Adrenal gland (tissue), 12 donors: ENCODE measurements around the gene DNAJC3. TPM values are rescaled to one million over a fixed set of nuclear protein-coding genes. Genes with fewer than 3 reads are reported as not detected.

Experiments used
- DNase-seq, 7 donors: peaks; one replicate each; pipeline ENCODE4 v3.0.0-alpha.2; 2019 to 2020
- H3K27ac ChIP-seq, 5 donors: fragments of 200-600 bp; sonication (generic) in 4 of 5; 1 replicate in 3 of 5; 2 replicates in 2 of 5; pipeline versions ENCODE4 v1.5.1 to v1.8.0; 2016 to 2020; ENCODE audit warnings: mild to moderate bottlenecking in 1 of 5
- H3K27me3 ChIP-seq: fragments of 200-600 bp; 2 replicates; pipeline ENCODE4 v1.8.0; 2021
- H3K36me3 ChIP-seq, 2 donors: fragments of 200-600 bp; replicated peaks in 1 of 2; 1 replicate in 1 of 2; 2 replicates in 1 of 2; pipeline versions ENCODE4 v1.5.1 to v1.8.0; 2018 to 2022
- H3K4me1 ChIP-seq, 2 donors: fragments of 200-600 bp; replicated peaks in 1 of 2; 1 replicate in 1 of 2; 2 replicates in 1 of 2; pipeline versions ENCODE4 v1.5.1 to v1.8.0; 2018 to 2021
- H3K4me3 ChIP-seq, 4 donors: fragments of 200-600 bp; sonication (generic) in 3 of 4; one replicate each; pipeline ENCODE4 v1.5.1; 2016 to 2018
- H3K9me3 ChIP-seq, 3 donors: fragments of 200-600 bp; sonication (generic) in 1 of 3; replicated peaks in 1 of 3; 1 replicate in 2 of 3; 2 replicates in 1 of 3; pipeline versions ENCODE4 v1.5.1 to v1.8.0; 2016 to 2021
- CTCF ChIP-seq, 6 experiments: fragments of 450-650 bp in 4 of 6; fragments of 200-600 bp in 2 of 6; sonication (generic) in 1 of 6; IDR thresholded peaks; 1 replicate in 5 of 6; 2 replicates in 1 of 6; pipeline versions ENCODE4 v1.5.1 to v1.8.0; 2016 to 2021; ENCODE audit warnings: antibody characterized with exemption in 6 of 6, mild to moderate bottlenecking in 2 of 6, moderate library complexity in 1 of 6
- POLR2A ChIP-seq, 2 donors: fragments of 450-650 bp; IDR thresholded peaks; one replicate each; pipeline ENCODE4 v1.6.1; 2017; ENCODE audit warnings: antibody characterized with exemption in 2 of 2, mild to moderate bottlenecking in 2 of 2, moderate library complexity in 1 of 2
- WGBS, 4 donors: extraction: QIAGEN DNeasy Blood & Tissue Kit in 2 of 4; methylation state at CpG; one replicate each; pipeline versions ENCODE4 v1.1.5 to v1.1.7; 2013 to 2017; 5-methylcytosine and 5-hydroxymethylcytosine counted together
- intact Hi-C, 2 donors: fragments of 100-400 bp; cut with DNase I; formaldehyde crosslinking; loops; one replicate each; pipeline versions ENCODE4 v1.14.1 to v1.15.0; 2022 to 2023
- polyA plus RNA-seq, 3 donors: library from polyadenylated mRNA; stranded (reverse); fragments of 200-250 nt in 2 of 3; fragments of 350-450 nt in 1 of 3; fragmentation: Illumina TruSeq in 1 of 3; extraction: RNeasy Lipid Tissue Mini Kit (QIAGEN cat#74804) in 1 of 3; gene quantifications; one replicate each; pipeline ENCODE4 v1.2.3, GENCODE V29; 2013 to 2014
- total RNA-seq, 9 donors: library from RNA; depleted of rRNA in 4 of 9; stranded (reverse); fragments of >200 nt in 4 of 9; fragments of 120-200 nt in 1 of 9; fragmentation: NEBNext Ultra II Directional in 1 of 9; extraction: Animal tissue kit (Norgen Biotek cat#: 25700) in 1 of 9; gene quantifications; one replicate each; pipeline versions ENCODE4 v1.1.0 to v1.2.4, GENCODE V29; 2013 to 2023
- donor health status: healthy with polysubstance abuse.
- donor health status: Bipolar disorder and iron deficiency.
- donor health status: DM: yes; HTN: yes; CAD: no.
- donor health status: DM: no; HTN: no; CAD: no.
- donor health status: DM: no; HTN: no; CAD: no.
- donor health status: DM: yes; HTN: yes; CAD: no.

Gene DNAJC3
- total and polyA plus RNA-seq, 12 donors: 8.7 to 99.0 (median 46.6) TPM

- H3K4me1 ChIP-seq: no peaks in the 10 kb centered on the region
- H3K9me3 ChIP-seq: no peaks in the 10 kb centered on the region
- TF ChIP-seq POLR2A (IDR thresholded peaks at IDR 0.05): no peak
- TF ChIP-seq CTCF (IDR thresholded peaks at IDR 0.05): no peak
- no peak overlapping the region for H3K27ac ChIP-seq
- H3K27me3 ChIP-seq: no peaks in the 10 kb centered on the region
- no peaks in the 10 kb centered on the region for H3K36me3 ChIP-seq
- no peak for DNase-seq
- no peak overlapping the region for H3K4me3 ChIP-seq
- intact Hi-C loops: no loop called here
Measured at GRCh38 chr13:95740979-95741320, 64.0 kb downstream of the DNAJC3 start.

- Histone ChIP-seq H3K27me3 (no peaks in the 10 kb centered on the region), H3K27ac (no peak overlapping the region), H3K4me1 (no peaks in the 10 kb centered on the region), H3K9me3 (no peaks in the 10 kb centered on the region), H3K36me3 (no peaks in the 10 kb centered on the region), H3K4me3 (no peak overlapping the region)
- WGBS, 4 donors: 99 to 100% (median 100%) methylated on average over 3 to 4 of the region's 4 CpGs
- intact Hi-C loops: no loop called here
- no peak for TF ChIP-seq POLR2A (IDR thresholded peaks at IDR 0.05)
- no peak for TF ChIP-seq CTCF (IDR thresholded peaks at IDR 0.05)
- no peak for DNase-seq
Measured at GRCh38 chr13:95741584-95742563, 64.9 kb downstream of the DNAJC3 start.

- no peaks in the 10 kb centered on the region for H3K27me3 ChIP-seq
- intact Hi-C loops: no loop called here
- no peak overlapping the region for H3K4me3 ChIP-seq
- no peaks in the 10 kb centered on the region for H3K9me3 ChIP-seq
- DNase-seq: no peak
- no peak overlapping the region for H3K27ac ChIP-seq
- WGBS, 4 donors: 94 to 99% (median 95%) methylated on average over 3 of the region's 3 CpGs
- TF ChIP-seq POLR2A (IDR thresholded peaks at IDR 0.05) (no peak), CTCF (IDR thresholded peaks at IDR 0.05) (no peak)
- no peaks in the 10 kb centered on the region for H3K36me3 ChIP-seq
- no peaks in the 10 kb centered on the region for H3K4me1 ChIP-seq
Measured at GRCh38 chr13:95743192-95743591, 66.3 kb downstream of the DNAJC3 start.

- no peaks in the 10 kb centered on the region for H3K9me3 ChIP-seq
- H3K4me1 ChIP-seq: no peaks in the 10 kb centered on the region
- H3K36me3 ChIP-seq: no peaks in the 10 kb centered on the region
- TF ChIP-seq CTCF (IDR thresholded peaks at IDR 0.05) (no peak), POLR2A (IDR thresholded peaks at IDR 0.05) (no peak)
- no peak overlapping the region for H3K27ac ChIP-seq
- no peak for DNase-seq
- intact Hi-C loops: no loop called here
- H3K27me3 ChIP-seq: no peaks in the 10 kb centered on the region
- 93 to 98% (median 95%) methylated on average over 4 of the region's 4 CpGs for WGBS, 4 donors
- H3K4me3 ChIP-seq: no peak overlapping the region
Measured at GRCh38 chr13:95745289-95745688, 68.3 kb downstream of the DNAJC3 start.
